Subcutaneous abdominal adipose tissue (tissue), 5 donors: Measurements from ENCODE around the gene TBX15.
A peak's percentile ranks its signal among the peaks of the same experiment; 100 is the strongest.

ENCODE experiments used
- H3K27ac ChIP-seq: one replicate; pipeline ENCODE4 v1.7.0; 2013; ENCODE audit warnings: low read depth, mild to moderate bottlenecking, inconsistent platforms, low read length, moderate library complexity
- H3K27me3 ChIP-seq, 5 donors: one replicate each; pipeline ENCODE4 v1.7.0; 2013; ENCODE audit warnings: low read length in 5 of 5, inconsistent platforms in 1 of 5; ENCODE audit not compliant: control insufficient read depth in 5 of 5, insufficient read depth in 4 of 5
- H3K36me3 ChIP-seq, 5 donors: one replicate each; pipeline ENCODE4 v1.7.0; 2013; ENCODE audit warnings: low read length in 5 of 5; ENCODE audit not compliant: control insufficient read depth in 5 of 5, insufficient read depth in 5 of 5
- H3K4me1 ChIP-seq, 5 donors: one replicate each; pipeline ENCODE4 v1.7.0; 2013; ENCODE audit warnings: low read length in 5 of 5, mild to moderate bottlenecking in 3 of 5, moderate library complexity in 1 of 5; ENCODE audit not compliant: control insufficient read depth in 5 of 5, insufficient read depth in 5 of 5
- H3K4me3 ChIP-seq, 5 donors: one replicate each; pipeline ENCODE4 v1.7.0; 2013; ENCODE audit warnings: low read length in 5 of 5, low read depth in 1 of 5
- H3K9ac ChIP-seq, 5 donors: one replicate each; pipeline ENCODE4 v1.7.0; 2013; ENCODE audit warnings: low read length in 5 of 5, mild to moderate bottlenecking in 4 of 5, moderate library complexity in 3 of 5
- H3K9me3 ChIP-seq, 5 donors: one replicate each; pipeline ENCODE4 v1.7.0; 2013; ENCODE audit warnings: low read length in 5 of 5; ENCODE audit not compliant: control insufficient read depth in 5 of 5
- donor health status: healthy.
- donor health status: healthy.
- donor health status: healthy.
- donor health status: healthy.
- donor health status: healthy.

TBX15 gene

DNA sequence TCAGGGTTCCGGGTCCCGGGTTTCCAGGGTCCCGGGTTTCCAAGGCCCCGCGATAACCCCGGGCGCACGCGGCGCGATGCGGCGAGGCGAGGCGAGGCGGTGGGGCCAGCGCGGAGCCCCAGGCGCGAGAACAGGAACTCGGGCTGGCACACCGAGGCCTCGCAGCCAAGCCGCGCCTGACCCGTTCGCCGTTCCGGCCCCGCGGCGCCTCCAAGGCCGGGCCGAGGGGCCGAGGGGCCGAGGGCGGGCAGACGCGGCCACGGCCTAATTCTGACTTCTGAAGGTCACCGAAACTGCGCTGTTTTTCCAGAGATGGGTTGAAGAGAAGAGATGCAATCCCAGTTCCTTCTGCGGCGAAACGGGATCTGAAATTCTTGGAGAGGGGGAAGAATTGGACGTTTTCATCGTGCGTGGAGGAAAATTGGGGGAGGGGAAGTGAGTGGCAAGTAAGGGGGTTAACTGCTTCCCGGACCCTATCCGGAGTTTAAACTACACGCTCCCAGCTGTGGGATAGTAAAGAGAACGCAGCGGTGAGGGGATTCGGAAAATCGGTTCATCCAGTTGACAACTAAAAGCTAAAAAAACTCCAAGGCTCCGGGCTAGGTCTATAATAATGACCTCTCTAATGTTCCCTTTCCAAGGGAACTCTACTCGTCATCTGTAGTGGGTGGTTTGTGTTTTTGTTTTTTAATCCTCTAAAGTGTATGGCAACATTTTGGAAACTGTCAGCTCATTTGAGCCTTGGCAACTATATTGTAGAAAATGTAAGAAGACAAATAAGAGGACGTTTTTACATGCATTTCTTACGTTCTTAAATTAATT lies 8.2 kb downstream of the TBX15 start:
- Histone ChIP-seq H3K9me3 (no peaks in the 10 kb centered on the region), H3K9ac (no peak overlapping the region), H3K27ac (no peak overlapping the region), H3K4me3 (peak overlapping the region in 3 of 5 donors; percentile 17 to 31 (median 21)), H3K4me1 (peaks cover 4 to 45% (median 32%) of the 10 kb centered on the region in 5 donors), H3K36me3 (no peaks in the 10 kb centered on the region), H3K27me3 (peaks cover 0 to 13% (median 8%) of the 10 kb centered on the region in 5 donors)

DNA sequence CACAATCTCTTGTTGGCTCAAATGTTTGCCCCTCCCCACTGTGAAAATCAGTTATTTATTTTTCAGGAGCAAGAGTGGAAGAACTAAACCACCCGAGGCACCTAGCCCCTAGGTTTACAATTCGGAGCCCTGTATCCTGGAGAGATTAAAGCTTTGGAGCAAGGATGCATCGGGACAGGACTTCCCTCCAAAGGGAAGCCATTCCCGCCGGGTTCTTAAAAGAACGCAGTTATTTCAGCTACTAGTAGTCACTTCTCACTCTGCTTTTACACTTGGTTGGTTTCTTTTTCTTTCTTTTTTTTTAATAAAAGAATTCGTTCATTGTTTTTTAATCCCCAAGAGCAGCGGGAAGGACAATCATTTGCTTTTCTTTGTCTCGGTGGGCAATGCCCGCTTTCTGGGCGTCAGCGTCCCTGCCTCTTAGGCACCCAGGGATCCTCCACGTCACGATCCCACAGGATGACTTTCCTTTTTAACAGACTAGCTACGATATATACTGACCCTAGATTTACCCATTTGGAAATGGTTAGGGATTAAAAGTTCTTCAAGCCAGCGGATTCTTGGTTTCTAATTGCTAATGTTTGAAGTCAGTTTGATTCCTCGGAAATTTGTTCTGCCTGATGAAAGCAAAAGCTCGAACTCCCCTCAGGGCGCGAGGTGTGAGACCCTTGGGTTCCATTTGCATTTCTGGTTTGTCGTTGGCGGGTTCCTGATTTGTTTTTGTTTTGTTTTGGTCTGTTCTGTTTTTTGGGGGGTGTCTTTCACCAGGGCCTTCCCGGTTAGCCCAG lies 9.0 kb downstream of the TBX15 start:
- Histone ChIP-seq H3K27me3 (peaks cover 0 to 13% (median 8%) of the 10 kb centered on the region in 5 donors), H3K27ac (no peak overlapping the region), H3K36me3 (no peaks in the 10 kb centered on the region), H3K4me3 (peak overlapping the region in 3 of 5 donors; percentile 21 to 42 (median 31)), H3K4me1 (peaks cover 4 to 45% (median 30%) of the 10 kb centered on the region in 5 donors), H3K9ac (no peak overlapping the region), H3K9me3 (no peaks in the 10 kb centered on the region)

GRCh38 chr1:118977600-118977999 lies 10.5 kb downstream of the TBX15 start:
- Histone ChIP-seq H3K36me3 (no peaks in the 10 kb centered on the region), H3K4me3 (no peak overlapping the region), H3K4me1 (peaks cover 2 to 52% (median 34%) of the 10 kb centered on the region in 5 donors), H3K9ac (no peak overlapping the region), H3K27ac (no peak overlapping the region), H3K27me3 (peaks cover 0 to 4% (median under 1%) of the 10 kb centered on the region in 5 donors), H3K9me3 (no peaks in the 10 kb centered on the region)

- Histone ChIP-seq H3K4me1 (peaks cover 5 to 67% (median 49%) of the 10 kb centered on the region in 5 donors), H3K27me3 (peaks cover 0 to 3% (median 0%) of the 10 kb centered on the region in 5 donors), H3K9ac (no peak overlapping the region), H3K4me3 (no peak overlapping the region), H3K36me3 (no peaks in the 10 kb centered on the region), H3K27ac (peak overlapping the region; percentile 32), H3K9me3 (no peaks in the 10 kb centered on the region)
Measured at GRCh38 chr1:118974661-118975060, 13.5 kb downstream of the TBX15 start.

- Histone ChIP-seq H3K9ac (no peak overlapping the region), H3K4me1 (peaks cover 8 to 72% (median 44%) of the 10 kb centered on the region in 5 donors), H3K4me3 (no peak overlapping the region), H3K27ac (peak overlapping the region; percentile 32), H3K36me3 (no peaks in the 10 kb centered on the region), H3K9me3 (no peaks in the 10 kb centered on the region), H3K27me3 (no peaks in the 10 kb centered on the region)
Measured at GRCh38 chr1:118973531-118974137, 14.5 kb downstream of the TBX15 start.

GRCh38 chr1:118973032-118973431 lies 15.1 kb downstream of the TBX15 start:
- Histone ChIP-seq H3K9ac (no peak overlapping the region), H3K27me3 (no peaks in the 10 kb centered on the region), H3K36me3 (no peaks in the 10 kb centered on the region), H3K4me1 (peaks cover 8 to 73% (median 44%) of the 10 kb centered on the region in 5 donors), H3K9me3 (no peaks in the 10 kb centered on the region), H3K4me3 (no peak overlapping the region), H3K27ac (peak overlapping the region; percentile 32)

GRCh38 chr1:118970451-118970850 lies 17.7 kb downstream of the TBX15 start:
- H3K27me3 ChIP-seq: no peaks in the 10 kb centered on the region
- H3K4me3 ChIP-seq: no peak overlapping the region
- peaks cover 11 to 79% (median 50%) of the 10 kb centered on the region in 5 donors for H3K4me1 ChIP-seq
- no peaks in the 10 kb centered on the region for H3K36me3 ChIP-seq
- peak overlapping the region; percentile 71 for H3K27ac ChIP-seq
- no peak overlapping the region for H3K9ac ChIP-seq
- H3K9me3 ChIP-seq: no peaks in the 10 kb centered on the region

DNA sequence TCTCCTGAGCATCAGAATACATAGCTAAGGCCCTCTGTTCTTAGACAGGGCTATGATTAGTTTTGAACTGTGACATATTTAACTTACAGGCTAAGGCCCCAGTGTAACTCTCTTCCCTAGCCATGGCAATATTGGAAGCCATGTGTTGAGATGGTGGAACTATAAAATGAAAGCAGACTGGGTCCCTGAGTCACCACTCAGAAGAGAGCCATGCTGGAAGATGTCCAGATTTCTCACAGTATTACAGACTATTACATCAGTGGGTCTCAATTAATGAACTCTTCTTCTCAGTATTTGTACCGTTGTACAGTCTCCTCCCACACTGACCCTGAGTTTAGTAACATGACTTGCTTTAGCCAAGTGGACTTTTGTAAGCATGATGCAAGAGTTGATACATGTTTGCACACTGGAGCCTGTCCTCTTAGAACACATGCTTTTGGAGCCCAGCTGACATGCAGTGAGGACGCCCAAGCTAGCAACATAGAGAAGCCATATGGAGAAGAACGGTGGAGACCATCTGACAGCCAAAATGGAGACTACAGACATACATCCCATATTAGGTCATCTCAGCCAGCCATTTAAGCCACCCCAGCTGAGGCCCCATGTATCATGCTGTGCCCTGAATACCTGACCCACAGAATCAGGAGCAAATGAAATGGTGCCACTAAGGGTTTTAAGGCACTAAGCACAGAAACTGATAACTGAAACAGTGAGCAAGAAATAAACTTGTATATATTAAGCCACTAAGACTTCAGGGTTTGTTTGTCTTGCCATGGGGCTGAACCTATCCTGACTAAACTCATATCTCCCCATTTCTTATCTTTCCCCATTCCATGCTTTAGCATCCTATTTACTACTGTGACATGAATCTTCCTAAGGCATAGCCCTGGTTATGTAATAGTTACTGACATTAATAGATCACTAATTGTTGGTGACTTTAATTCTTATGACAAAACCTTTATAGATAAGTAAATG lies 24.4 kb downstream of the TBX15 start:
- Histone ChIP-seq H3K27ac (peak overlapping the region; percentile 81), H3K9me3 (no peaks in the 10 kb centered on the region), H3K4me1 (peaks cover 23 to 75% (median 52%) of the 10 kb centered on the region in 5 donors), H3K4me3 (peak overlapping the region in 1 of 5 donors; percentile 22), H3K36me3 (no peaks in the 10 kb centered on the region), H3K9ac (peak overlapping the region in 2 of 5 donors; percentile 7 to 40), H3K27me3 (no peaks in the 10 kb centered on the region)

DNA sequence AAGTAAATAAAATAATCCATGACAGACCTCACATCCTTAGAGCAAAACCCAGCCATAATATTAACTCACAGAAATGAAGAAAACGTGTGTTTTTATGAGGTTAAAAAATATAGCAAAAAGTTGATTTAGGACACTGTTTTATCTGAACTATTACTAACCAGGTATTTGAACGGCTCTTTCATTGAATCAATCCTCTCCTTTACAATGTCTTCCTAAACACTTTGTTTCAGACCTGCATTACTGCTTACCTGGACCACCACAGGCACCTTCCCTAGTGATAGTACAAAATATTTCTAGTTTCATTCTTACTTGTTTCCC lies 25.0 kb downstream of the TBX15 start:
- Histone ChIP-seq H3K4me1 (peaks cover 23 to 75% (median 52%) of the 10 kb centered on the region in 5 donors), H3K9me3 (no peaks in the 10 kb centered on the region), H3K27ac (peak overlapping the region; percentile 81)

More for the DNA sequence above, 25.0 kb downstream of the TBX15 start:
- peak overlapping the region in 2 of 5 donors; percentile 7 to 40 for H3K9ac ChIP-seq
- H3K36me3 ChIP-seq: no peaks in the 10 kb centered on the region
- no peaks in the 10 kb centered on the region for H3K27me3 ChIP-seq
- no peak overlapping the region for H3K4me3 ChIP-seq
